Ishikawa (cell line): ENCODE results near the gene FOXO6.

ENCODE experiments used
- CEBPB ChIP-seq: IDR thresholded peaks from 2 replicates; pipeline ENCODE4 v1.6.1; 2012
- CREB1 ChIP-seq: IDR thresholded peaks from 2 replicates; pipeline ENCODE4 v1.6.1; 2012; ENCODE audit warnings: low read depth
- EGR1 ChIP-seq: IDR thresholded peaks from 2 replicates; pipeline ENCODE4 v1.6.1; 2012
- EP300 ChIP-seq: IDR thresholded peaks from 2 replicates; pipeline ENCODE4 v1.6.1; 2012; ENCODE audit warnings: borderline replicate concordance
- FOXM1 ChIP-seq: IDR thresholded peaks from 2 replicates; pipeline ENCODE4 v1.6.1; 2012; ENCODE audit warnings: low read depth, borderline replicate concordance
- MAX ChIP-seq: IDR thresholded peaks from 2 replicates; pipeline ENCODE4 v1.6.1; 2012
- NFIC ChIP-seq: IDR thresholded peaks from 2 replicates; pipeline ENCODE4 v1.6.1; 2012
- RAD21 ChIP-seq: IDR thresholded peaks from 2 replicates; pipeline ENCODE4 v1.6.1; 2012; ENCODE audit warnings: low read depth
- REST ChIP-seq: IDR thresholded peaks from 2 replicates; pipeline ENCODE4 v1.6.1; 2012; ENCODE audit warnings: low read depth, mild to moderate bottlenecking
- TAF1 ChIP-seq: IDR thresholded peaks from 2 replicates; pipeline ENCODE4 v1.6.1; 2012; ENCODE audit warnings: low read depth, mild to moderate bottlenecking
- TCF12 ChIP-seq: IDR thresholded peaks from 2 replicates; pipeline ENCODE4 v1.6.1; 2012; ENCODE audit warnings: low read depth
- TEAD4 ChIP-seq: IDR thresholded peaks from 2 replicates; pipeline ENCODE4 v1.6.1; 2012
- USF1 ChIP-seq: IDR thresholded peaks from 2 replicates; pipeline ENCODE4 v1.6.1; 2012
- YY1 ChIP-seq: IDR thresholded peaks from 2 replicates; pipeline ENCODE4 v1.6.1; 2012; ENCODE audit warnings: low read depth
- ZBTB7A ChIP-seq: IDR thresholded peaks from 2 replicates; pipeline ENCODE4 v1.6.1; 2012; ENCODE audit warnings: low read depth

FOXO6 gene

GRCh38 chr1:41365772-41366454 lies 4.7 kb downstream of the FOXO6 start:
- TF ChIP-seq ZBTB7A (peak; percentile 73), EGR1 (no peak), MAX (peak; percentile 20; the same call in 1 of the 2 replicates), YY1 (no peak)

- TF ChIP-seq ZBTB7A (peak; percentile 74; the same call in 1 of the 2 replicates), MAX (0 out of 2 replicates have a peak, but pooled peaks have one; percentile 33), TEAD4 (no peak), NFIC (peak; percentile 78)
Measured at GRCh38 chr1:41366455-41367287, 5.4 kb downstream of the FOXO6 start.

DNA sequence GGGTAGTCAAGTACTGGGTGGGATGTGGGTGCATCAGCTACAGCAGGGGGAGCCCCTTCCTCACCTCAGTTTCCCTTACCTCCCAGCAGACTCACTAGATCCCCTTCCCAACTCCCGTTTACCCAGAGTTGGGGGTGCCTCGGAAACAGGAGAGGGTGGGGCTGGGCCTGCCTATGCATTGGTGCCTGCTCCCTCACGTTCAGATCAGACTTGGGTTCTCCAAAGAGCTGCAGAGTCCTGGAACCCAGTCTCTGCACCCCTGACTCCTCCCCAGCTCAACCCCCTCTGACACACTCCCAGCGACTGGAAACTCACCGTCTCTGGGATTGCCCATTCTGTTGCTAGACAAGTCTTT lies 6.0 kb downstream of the FOXO6 start:
- TF ChIP-seq TEAD4, result no peak
- TF ChIP-seq EP300, result no peak
- no peak for TF ChIP-seq CREB1
- no peak for TF ChIP-seq RAD21
- no peak for TF ChIP-seq FOXM1
- no peak for TF ChIP-seq MAX
- no peak for TF ChIP-seq CEBPB
- no peak for TF ChIP-seq YY1
- TF ChIP-seq TAF1, result no peak
- TF ChIP-seq TCF12, result no peak
- no peak for TF ChIP-seq EGR1
- TF ChIP-seq ZBTB7A, result no peak
- no peak for TF ChIP-seq REST

DNA sequence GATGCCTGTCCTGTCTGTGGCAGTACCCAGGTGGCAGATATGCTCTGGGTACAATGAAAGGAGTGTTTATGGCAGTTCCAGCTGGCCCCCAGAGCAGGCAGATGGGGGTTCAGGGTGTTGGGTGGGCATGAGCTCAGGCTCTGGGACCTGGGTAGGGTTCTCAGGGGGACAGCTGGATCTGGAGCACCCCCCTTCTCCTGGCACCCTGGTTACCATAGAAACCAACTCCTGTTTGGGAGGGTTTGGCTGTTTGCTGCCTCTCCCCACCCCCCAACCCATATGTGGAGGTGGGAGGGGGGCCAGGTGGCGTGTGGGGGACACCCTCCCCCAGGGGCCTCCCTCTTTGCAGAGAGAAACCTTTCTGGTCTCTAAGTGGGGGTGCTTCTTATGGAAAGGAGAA lies 7.1 kb downstream of the FOXO6 start:
- TF ChIP-seq TEAD4 (no peak), USF1 (no peak), RAD21 (no peak), NFIC (no peak), MAX (no peak), CEBPB (no peak), TCF12 (no peak), ZBTB7A (no peak), YY1 (no peak), CREB1 (no peak), FOXM1 (no peak), TAF1 (no peak), EP300 (no peak)

DNA sequence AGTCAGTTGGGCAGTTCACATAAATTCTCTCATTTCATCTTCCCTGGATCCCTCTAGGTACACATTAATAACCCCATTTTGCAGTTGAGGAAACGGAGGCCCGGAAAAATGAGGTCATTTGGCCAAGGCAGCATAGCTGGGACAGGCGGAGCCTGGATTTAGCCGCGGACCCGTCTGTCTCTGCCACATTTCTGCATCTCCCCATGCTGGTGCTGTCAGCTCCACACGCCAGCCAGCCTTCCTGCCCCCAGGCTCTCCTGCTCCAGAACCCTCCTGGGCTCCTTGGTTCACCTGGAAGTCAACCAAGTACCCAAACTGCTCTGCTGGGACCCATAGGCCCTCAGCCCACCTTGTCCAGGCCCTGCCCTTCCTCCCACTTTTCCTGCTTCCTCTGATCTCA lies 7.6 kb downstream of the FOXO6 start:
- TF ChIP-seq EGR1 (no peak), RAD21 (no peak), REST (no peak), EP300 (no peak), FOXM1 (no peak), CREB1 (no peak), TAF1 (no peak), ZBTB7A (no peak), YY1 (no peak), CEBPB (no peak), NFIC (no peak)

- TF ChIP-seq CEBPB, result no peak
Measured at GRCh38 chr1:41369531-41369930, 8.3 kb downstream of the FOXO6 start.
